IPS DF 4.7 (cell line): ENCODE data around the gene IGSF9B.
"Not testable (repeated sequence)": the region's sequence is repeated elsewhere in the genome, so short reads cannot be mapped to it uniquely, and the experiment has no call there.

Experiments used
- DNase-seq: peaks from one replicate; pipeline ENCODE4 v3.0.0-alpha.2; 2013; ENCODE audit warnings: low spot score; ENCODE audit errors: extremely low read depth

IGSF9B gene

GRCh38 chr11:133956650-133957633, at the start of gene IGSF9B:
Gene IGSF9B, minus strand, starts transcription at chr11:133956968. Its CDS starts 214 bp downstream, at chr11:133956754.
- DNase-seq, result no peak

DNA sequence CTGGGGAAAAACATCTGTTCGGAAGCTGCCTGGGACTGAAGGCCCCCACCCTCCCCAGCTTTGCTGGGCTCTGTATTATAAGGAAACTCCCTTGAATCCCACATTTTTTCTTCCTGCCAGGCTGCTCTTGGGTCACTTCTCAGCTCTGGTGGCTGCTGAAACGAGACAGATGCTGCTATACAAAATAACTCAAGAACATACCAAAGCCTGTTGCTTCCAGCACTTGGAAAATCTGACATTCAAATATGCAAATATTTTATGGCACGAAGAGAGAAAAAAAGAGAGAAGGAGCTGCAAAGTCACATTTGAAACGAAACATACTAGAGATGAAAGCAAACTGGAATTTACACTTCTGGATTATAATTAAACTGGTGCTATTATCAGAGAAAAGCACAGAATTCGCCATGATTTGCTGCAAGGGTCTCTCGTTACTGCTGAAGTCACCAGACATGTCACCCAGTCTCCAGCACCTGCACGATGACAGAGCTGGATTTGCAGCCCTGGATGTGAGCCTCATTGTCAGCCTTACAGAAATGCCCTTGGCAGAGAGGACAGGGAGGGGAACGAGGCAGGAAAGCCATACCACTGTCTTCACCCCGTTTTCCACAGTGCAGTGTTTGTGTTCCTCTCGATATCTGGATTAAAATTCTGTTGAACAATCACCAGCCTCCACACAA, 47.9 kb upstream of the IGSF9B start:
- no peak for DNase-seq

- no peak for DNase-seq
These were observed 47.2 kb upstream of the IGSF9B start for GRCh38 chr11:134003792-134004495.

DNA sequence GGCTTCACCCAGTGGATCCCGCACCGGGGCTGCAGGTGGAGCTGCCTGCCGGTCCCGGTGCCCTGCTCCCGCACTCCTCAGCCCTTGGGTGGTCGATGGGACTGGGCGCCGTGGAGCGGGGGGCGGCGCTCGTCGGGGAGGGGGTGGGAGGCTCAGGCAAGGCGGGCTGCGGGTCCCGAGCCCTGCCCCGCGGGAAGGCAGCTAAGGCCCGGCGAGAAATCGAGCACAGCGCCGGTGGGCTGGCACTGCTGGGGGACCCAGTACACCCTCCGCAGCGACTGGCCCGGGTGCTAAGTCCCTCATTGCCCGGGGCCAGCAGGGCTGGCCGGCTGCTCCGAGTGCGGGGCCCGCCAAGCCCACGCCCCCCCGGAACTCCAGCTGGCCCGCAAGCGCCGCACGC, 46.1 kb upstream of the IGSF9B start:
- DNase-seq, result not testable (repeated sequence)

- not testable (repeated sequence) for DNase-seq
These were observed 45.6 kb upstream of the IGSF9B start for GRCh38 chr11:134002338-134002737.

- no peak for DNase-seq
These were observed 44.8 kb upstream of the IGSF9B start for GRCh38 chr11:134001596-134001995.

DNA sequence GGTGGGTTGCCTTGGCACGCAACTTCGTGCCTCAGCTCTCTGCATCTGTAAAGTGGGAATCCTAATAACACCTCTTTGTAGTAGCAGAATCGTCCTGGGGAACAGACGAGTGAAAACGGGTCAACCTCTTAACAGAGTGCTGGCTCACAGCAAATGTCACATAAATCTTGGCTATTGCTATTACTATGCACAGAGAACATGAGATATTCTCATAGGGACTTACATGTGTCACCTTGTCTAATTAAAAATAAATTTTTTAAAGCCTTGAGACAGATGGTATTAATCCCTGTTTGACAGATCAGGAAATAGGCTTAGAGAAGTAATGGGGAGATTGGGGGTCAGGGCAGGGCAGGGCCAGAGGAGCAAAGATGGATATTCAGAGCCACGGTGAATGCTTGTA, 44.3 kb upstream of the IGSF9B start:
- no peak for DNase-seq

- no peak for DNase-seq
These were observed 42.6 kb upstream of the IGSF9B start for GRCh38 chr11:133999355-133999754.

DNA sequence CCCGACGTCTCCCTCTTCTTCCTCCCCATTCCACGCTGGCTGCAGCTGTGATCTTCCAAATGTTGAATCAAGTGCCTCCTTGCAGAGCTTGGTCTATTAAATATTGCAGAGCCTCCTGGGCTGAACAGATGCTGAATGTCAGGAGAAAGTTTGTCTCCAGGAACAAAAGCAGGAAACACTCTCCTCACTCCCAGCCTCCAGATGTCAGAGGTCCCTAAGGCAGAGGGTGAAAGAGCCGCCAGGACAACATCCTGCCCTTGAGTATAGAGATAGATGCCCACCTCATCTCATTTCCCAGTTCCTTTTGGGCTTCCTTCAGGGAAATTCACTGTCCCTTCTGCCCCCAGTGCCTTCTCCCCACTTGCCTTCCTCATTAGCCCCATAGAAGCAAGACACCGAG, 40.8 kb upstream of the IGSF9B start:
- DNase-seq, result no peak

- no peak for DNase-seq
These were observed 39.9 kb upstream of the IGSF9B start for GRCh38 chr11:133996671-133997070.

- DNase-seq, result no peak
These were observed 38.3 kb upstream of the IGSF9B start for GRCh38 chr11:133995066-133995465.

GRCh38 chr11:133993921-133994320, 37.2 kb upstream of the IGSF9B start:
- DNase-seq, result no peak

DNA sequence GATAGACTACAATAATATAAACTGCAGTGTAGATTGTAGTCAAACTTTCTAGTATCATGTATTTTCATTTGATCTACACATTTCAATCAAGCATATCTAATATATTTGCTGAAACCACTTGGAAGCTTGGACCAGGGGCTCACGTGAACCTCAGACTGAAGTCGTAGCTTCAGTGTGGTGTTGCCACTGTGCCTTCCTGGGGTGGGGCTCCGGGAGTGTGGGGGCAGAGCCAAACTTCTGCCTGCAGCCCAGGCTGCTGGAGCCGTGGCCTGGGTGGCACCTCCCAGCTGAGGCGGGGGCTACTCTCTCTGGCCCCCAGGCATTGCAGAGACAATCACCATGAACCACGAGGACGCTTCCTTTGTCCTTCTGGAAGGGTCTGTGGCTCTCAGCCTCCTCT, 36.3 kb upstream of the IGSF9B start:
- no peak for DNase-seq

DNA sequence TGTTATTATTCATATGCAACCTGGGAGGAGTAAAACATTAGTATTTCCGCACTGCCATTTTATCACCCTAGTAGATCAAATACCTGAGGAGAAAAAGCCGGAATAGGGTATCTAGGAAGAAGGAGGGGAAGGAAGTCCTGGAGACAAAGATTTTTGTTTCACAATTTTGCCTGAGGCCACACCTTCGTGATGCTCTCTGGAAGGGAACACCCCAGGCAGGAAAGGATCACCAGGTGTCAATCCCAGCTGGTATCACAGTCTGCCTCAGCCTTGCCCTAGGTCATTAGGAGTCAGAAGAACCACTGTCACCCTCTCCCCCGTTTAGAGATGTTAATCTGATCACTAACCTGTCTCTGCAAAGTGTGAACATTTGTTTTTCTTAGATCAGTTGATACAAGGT, 35.4 kb upstream of the IGSF9B start:
- no peak for DNase-seq

DNA sequence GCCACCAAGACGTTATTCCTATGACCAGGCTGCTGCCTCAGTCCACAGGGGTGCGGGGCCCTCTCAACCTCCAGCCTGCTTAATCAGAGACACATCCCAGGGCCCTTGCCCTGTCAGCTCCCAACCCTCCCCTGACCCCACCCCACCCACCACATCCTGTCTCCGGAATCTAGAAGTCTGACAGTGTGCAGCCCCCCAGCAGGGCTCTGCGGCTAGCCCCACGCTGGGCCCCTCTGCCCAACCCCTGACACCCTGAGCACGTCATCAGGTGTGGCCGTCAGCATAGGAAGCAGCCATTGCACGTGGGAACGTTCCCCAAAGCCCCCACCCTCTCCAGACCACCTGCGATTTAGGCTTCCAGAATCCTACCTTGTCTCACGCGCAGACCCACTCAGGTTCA, 34.3 kb upstream of the IGSF9B start:
- DNase-seq, result no peak

- no peak for DNase-seq
These were observed 33.7 kb upstream of the IGSF9B start for GRCh38 chr11:133990501-133990900.

DNA sequence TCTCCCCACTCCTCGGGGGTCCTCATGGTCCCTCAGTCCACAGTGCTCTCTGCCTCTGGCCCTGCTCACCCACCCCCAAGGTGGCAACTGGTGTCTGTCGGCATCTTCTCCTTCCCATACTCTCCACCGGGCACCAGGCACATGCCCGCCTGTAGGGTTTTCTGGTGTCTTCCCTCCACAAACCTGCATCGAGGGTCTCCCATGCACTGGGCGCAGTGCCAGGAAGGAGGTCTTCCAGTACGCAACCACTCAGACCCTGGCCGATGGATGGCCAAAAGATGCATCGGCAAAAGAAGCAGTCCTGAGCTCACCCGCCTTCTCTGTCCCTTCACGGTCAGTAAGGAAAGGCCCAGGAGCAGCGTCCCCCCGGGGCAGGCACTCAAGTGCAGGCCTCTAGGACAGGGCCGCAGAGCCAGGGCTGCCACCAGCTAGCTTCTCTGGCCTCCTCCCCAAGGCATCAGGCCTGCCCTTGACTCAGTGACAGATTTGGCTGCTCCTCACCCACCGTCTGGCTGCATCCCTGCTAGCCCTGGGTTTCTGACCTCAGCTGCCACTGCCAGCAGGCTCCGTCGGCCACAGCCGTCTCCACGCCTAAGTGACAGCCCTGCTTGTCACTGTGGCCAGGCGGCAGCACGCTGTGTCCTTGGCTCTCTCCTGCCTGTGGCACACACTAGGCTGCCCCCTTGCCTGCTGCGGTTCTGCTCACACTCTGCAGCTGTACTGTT, 32.1 kb upstream of the IGSF9B start:
- DNase-seq, result no peak

DNA sequence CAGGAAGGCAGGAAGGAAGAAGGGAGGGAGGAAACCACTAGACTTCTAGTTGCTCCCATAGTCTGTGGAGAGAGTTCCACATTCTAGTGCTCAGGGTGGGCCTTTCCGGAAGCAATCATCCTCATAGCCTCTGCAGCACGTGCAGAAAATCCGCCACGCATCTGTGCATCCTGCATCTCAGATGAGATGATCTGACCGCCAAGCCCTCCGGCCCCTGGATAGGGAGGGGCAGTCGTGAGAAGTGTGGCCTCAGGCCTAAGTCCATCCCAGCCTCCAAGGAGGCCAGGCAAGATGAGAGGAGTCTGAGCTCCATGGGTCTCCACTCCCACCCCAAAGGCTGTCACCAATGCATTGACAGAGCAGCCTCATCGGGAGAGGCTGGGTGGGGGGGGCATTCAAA, 30.4 kb upstream of the IGSF9B start:
- no peak for DNase-seq

- no peak for DNase-seq
These were observed 29.5 kb upstream of the IGSF9B start for GRCh38 chr11:133985981-133986944.

DNA sequence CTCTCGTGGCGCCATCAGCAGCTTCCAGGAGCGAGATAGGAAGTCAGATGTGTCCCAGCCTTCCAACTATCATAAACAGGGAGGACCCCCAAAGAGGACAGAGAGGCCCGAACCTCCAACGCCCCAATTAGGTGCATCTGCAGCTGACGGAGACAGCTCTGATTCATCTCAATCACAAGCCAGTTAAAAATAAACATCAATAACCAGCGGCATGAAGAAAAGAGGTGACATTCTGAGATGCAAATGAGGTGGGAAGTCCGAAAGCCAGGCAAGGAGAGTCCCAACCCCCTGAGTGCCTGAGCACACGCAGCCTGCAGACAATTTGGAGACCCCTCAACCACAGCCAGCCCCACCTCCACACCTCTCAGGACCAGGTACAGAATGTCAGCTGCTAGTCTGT, 28.1 kb upstream of the IGSF9B start:
- DNase-seq, result no peak
